ENCODE results near the gene PATJ. TPM values are rescaled to one million over a fixed set of nuclear protein-coding genes. Genes with fewer than 3 reads are reported as not detected.

Gene PATJ
- total RNA-seq, 1 donor from 2014 or later, result 126 TPM

- Mint-ChIP-seq H3K4me1 (ENCODE audit: low read depth) (peaks cover 4% of the 10 kb centered on the region), H3K4me3 (ENCODE audit: low read depth) (no peak overlapping the region), H3K36me3 (ENCODE audit: insufficient read depth) (peaks cover 47% of the 10 kb centered on the region), H3K27me3 (no peaks in the 10 kb centered on the region), H3K9me3 (ENCODE audit: low read depth) (no peaks in the 10 kb centered on the region), H3K27ac (no peak overlapping the region)
- no peak for TF ChIP-seq CTCF (IDR thresholded peaks at IDR 0.05; ENCODE audit: unreplicated experiment)
- no peak for DNase-seq (ENCODE audit: low spot score, unreplicated experiment)
These were observed 322.6 kb downstream of the PATJ start for GRCh38 chr1:62064829-62065407.

GRCh38 chr1:62066713-62067112 is 324.4 kb downstream of the PATJ start:
- Mint-ChIP-seq H3K36me3 (ENCODE audit: insufficient read depth) (peaks cover 42% of the 10 kb centered on the region), H3K4me1 (ENCODE audit: low read depth) (peaks cover 4% of the 10 kb centered on the region), H3K27ac (no peak overlapping the region), H3K27me3 (no peaks in the 10 kb centered on the region), H3K4me3 (ENCODE audit: low read depth) (no peak overlapping the region), H3K9me3 (ENCODE audit: low read depth) (no peaks in the 10 kb centered on the region)
- TF ChIP-seq CTCF (IDR thresholded peaks at IDR 0.05; ENCODE audit: unreplicated experiment), result no peak
- DNase-seq (ENCODE audit: low spot score, unreplicated experiment), result no peak

- Mint-ChIP-seq H3K27ac (peak overlapping the region; percentile 41), H3K9me3 (ENCODE audit: low read depth) (no peaks in the 10 kb centered on the region), H3K27me3 (no peaks in the 10 kb centered on the region), H3K4me3 (ENCODE audit: low read depth) (no peak overlapping the region), H3K36me3 (ENCODE audit: insufficient read depth) (peaks cover 36% of the 10 kb centered on the region), H3K4me1 (ENCODE audit: low read depth) (peaks cover 4% of the 10 kb centered on the region)
- TF ChIP-seq CTCF (IDR thresholded peaks at IDR 0.05; ENCODE audit: unreplicated experiment), result no peak
- no peak for DNase-seq (ENCODE audit: low spot score, unreplicated experiment)
These were observed 326.1 kb downstream of the PATJ start for GRCh38 chr1:62068416-62068843.

GRCh38 chr1:62068978-62069377 is 326.7 kb downstream of the PATJ start:
- H3K27me3 Mint-ChIP-seq, result no peaks in the 10 kb centered on the region
- H3K36me3 Mint-ChIP-seq (ENCODE audit: insufficient read depth), result peaks cover 31% of the 10 kb centered on the region
- no peaks in the 10 kb centered on the region for H3K9me3 Mint-ChIP-seq (ENCODE audit: low read depth)
- TF ChIP-seq CTCF (IDR thresholded peaks at IDR 0.05; ENCODE audit: unreplicated experiment), result no peak
- no peak overlapping the region for H3K4me3 Mint-ChIP-seq (ENCODE audit: low read depth)
- H3K4me1 Mint-ChIP-seq (ENCODE audit: low read depth), result peaks cover 4% of the 10 kb centered on the region
- H3K27ac Mint-ChIP-seq, result no peak overlapping the region
- DNase-seq (ENCODE audit: low spot score, unreplicated experiment), result no peak

GRCh38 chr1:62070384-62071011 is 328.2 kb downstream of the PATJ start:
- no peaks in the 10 kb centered on the region for H3K4me1 Mint-ChIP-seq (ENCODE audit: low read depth)
- peak; percentile 57 for TF ChIP-seq CTCF (IDR thresholded peaks at IDR 0.05; ENCODE audit: unreplicated experiment)
- H3K36me3 Mint-ChIP-seq (ENCODE audit: insufficient read depth), result peaks cover 21% of the 10 kb centered on the region
- H3K27ac Mint-ChIP-seq, result peak overlapping the region; percentile 11
- H3K4me3 Mint-ChIP-seq (ENCODE audit: low read depth), result no peak overlapping the region
- DNase-seq (ENCODE audit: low spot score, unreplicated experiment), result no peak
- no peaks in the 10 kb centered on the region for H3K9me3 Mint-ChIP-seq (ENCODE audit: low read depth)
- H3K27me3 Mint-ChIP-seq, result no peaks in the 10 kb centered on the region
